Measurements from ENCODE around the gene NCOA3. TPM values are rescaled to one million over a fixed set of nuclear protein-coding genes. Genes with fewer than 3 reads are reported as not detected.

NCOA3 gene
- total and polyA plus RNA-seq, 2 experiments from 2014 or later: 6.7 to 16.2 TPM

- TF ChIP-seq CTCF (IDR thresholded peaks at IDR 0.05; ENCODE audit: low read depth, low read length): no peak
- H3K4me3 ChIP-seq: no peak overlapping the region
- H3K9me3 ChIP-seq (ENCODE audit: low read depth): no peaks in the 10 kb centered on the region
- H3K27me3 ChIP-seq: no peaks in the 10 kb centered on the region
- H3K27ac ChIP-seq: no peak overlapping the region
- no peak for DNase-seq (ENCODE audit: low read depth in 1 of 2, low spot score in 1 of 2)
- H3K36me3 ChIP-seq: no peaks in the 10 kb centered on the region
- H3K4me1 ChIP-seq (ENCODE audit: low read depth): no peaks in the 10 kb centered on the region
These were observed 22.2 kb upstream of the NCOA3 start for GRCh38 chr20:47479506-47479905.

- no peaks in the 10 kb centered on the region for H3K27me3 ChIP-seq
These were observed 21.4 kb upstream of the NCOA3 start for GRCh38 chr20:47480239-47480638.

GRCh38 chr20:47480705-47481104, 21.0 kb upstream of the NCOA3 start:
- no peaks in the 10 kb centered on the region for H3K9me3 ChIP-seq (ENCODE audit: low read depth)
- no peak for DNase-seq (ENCODE audit: low read depth in 1 of 2, low spot score in 1 of 2)
- TF ChIP-seq CTCF (IDR thresholded peaks at IDR 0.05; ENCODE audit: low read depth, low read length): no peak
- H3K4me3 ChIP-seq: no peak overlapping the region
- no peaks in the 10 kb centered on the region for H3K36me3 ChIP-seq
- no peak overlapping the region for H3K27ac ChIP-seq
- no peaks in the 10 kb centered on the region for H3K4me1 ChIP-seq (ENCODE audit: low read depth)
- no peaks in the 10 kb centered on the region for H3K27me3 ChIP-seq

More at GRCh38 chr20:47480239-47480638, 21.4 kb upstream of the NCOA3 start:
- DNase-seq (ENCODE audit: low read depth in 1 of 2, low spot score in 1 of 2): no peak
- Histone ChIP-seq H3K9me3 (ENCODE audit: low read depth) (no peaks in the 10 kb centered on the region), H3K36me3 (no peaks in the 10 kb centered on the region), H3K4me3 (no peak overlapping the region), H3K4me1 (ENCODE audit: low read depth) (no peaks in the 10 kb centered on the region), H3K27ac (no peak overlapping the region)
- no peak for TF ChIP-seq CTCF (IDR thresholded peaks at IDR 0.05; ENCODE audit: low read depth, low read length)

- no peak overlapping the region for H3K27ac ChIP-seq
- no peak overlapping the region for H3K4me3 ChIP-seq
- no peak for TF ChIP-seq CTCF (IDR thresholded peaks at IDR 0.05; ENCODE audit: low read depth, low read length)
- DNase-seq (ENCODE audit: low read depth in 1 of 2, low spot score in 1 of 2): no peak
- no peaks in the 10 kb centered on the region for H3K36me3 ChIP-seq
- H3K9me3 ChIP-seq (ENCODE audit: low read depth): no peaks in the 10 kb centered on the region
- H3K27me3 ChIP-seq: no peaks in the 10 kb centered on the region
- H3K4me1 ChIP-seq (ENCODE audit: low read depth): no peaks in the 10 kb centered on the region
These were observed 20.1 kb upstream of the NCOA3 start for GRCh38 chr20:47481330-47482216.

GRCh38 chr20:47482705-47483104, 19.0 kb upstream of the NCOA3 start:
- DNase-seq (ENCODE audit: low read depth in 1 of 2, low spot score in 1 of 2): no peak
- H3K4me1 ChIP-seq (ENCODE audit: low read depth): no peaks in the 10 kb centered on the region
- H3K36me3 ChIP-seq: no peaks in the 10 kb centered on the region
- H3K4me3 ChIP-seq: no peak overlapping the region
- no peaks in the 10 kb centered on the region for H3K9me3 ChIP-seq (ENCODE audit: low read depth)
- H3K27me3 ChIP-seq: no peaks in the 10 kb centered on the region
- no peak overlapping the region for H3K27ac ChIP-seq
- no peak for TF ChIP-seq CTCF (IDR thresholded peaks at IDR 0.05; ENCODE audit: low read depth, low read length)

Data from cardiac muscle cell (in vitro differentiated cells and primary cell).